ENCODE measurements around the gene RIMBP2.

Gene RIMBP2

DNA sequence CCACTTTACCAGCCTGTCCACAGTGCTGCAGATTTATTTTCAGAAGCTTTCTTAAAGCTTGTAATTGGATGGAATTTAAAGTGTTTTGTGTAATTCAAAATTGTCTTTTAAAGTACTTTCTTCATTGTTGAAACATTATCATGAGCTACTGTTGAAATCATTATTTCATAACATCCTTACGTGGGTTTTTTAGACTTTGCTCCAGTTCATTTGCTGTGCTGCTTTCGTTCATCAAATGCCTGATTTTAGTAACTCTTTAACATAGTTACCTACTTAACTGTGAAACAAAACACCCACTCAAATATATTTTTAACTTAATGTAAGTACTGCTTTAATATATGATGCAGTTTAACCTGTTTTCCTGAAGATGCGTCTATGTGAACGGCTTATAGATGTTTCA, 330.9 kb downstream of the RIMBP2 start:
- TF ChIP-seq, protein P1, sequence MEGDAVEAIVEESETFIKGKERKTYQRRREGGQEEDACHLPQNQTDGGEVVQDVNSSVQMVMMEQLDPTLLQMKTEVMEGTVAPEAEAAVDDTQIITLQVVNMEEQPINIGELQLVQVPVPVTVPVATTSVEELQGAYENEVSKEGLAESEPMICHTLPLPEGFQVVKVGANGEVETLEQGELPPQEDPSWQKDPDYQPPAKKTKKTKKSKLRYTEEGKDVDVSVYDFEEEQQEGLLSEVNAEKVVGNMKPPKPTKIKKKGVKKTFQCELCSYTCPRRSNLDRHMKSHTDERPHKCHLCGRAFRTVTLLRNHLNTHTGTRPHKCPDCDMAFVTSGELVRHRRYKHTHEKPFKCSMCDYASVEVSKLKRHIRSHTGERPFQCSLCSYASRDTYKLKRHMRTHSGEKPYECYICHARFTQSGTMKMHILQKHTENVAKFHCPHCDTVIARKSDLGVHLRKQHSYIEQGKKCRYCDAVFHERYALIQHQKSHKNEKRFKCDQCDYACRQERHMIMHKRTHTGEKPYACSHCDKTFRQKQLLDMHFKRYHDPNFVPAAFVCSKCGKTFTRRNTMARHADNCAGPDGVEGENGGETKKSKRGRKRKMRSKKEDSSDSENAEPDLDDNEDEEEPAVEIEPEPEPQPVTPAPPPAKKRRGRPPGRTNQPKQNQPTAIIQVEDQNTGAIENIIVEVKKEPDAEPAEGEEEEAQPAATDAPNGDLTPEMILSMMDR (conservative IDR thresholded peaks at IDR 0.05): no peak
- H3K27ac ChIP-seq: no peak overlapping the region

DNA sequence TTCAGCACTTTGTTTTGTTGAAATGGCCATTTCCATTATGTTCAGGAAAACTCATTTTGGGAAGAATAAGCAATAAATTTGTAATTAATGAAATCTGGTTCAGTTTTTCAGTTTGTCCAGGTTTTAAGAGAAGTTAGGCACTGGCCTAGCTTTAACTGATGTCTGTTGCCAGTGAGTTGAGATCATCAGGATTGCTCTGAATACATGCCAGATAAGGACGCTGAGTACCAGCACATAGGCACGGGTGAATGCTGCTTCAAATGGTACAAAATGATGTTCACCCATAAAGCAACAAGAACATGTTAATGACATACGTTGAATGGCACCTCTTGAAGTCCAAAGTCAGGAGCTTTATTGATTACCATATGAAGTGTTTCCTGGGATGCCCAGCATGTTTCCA, 331.9 kb downstream of the RIMBP2 start:
- TF ChIP-seq, protein P1 (conservative IDR thresholded peaks at IDR 0.05): no peak
- H3K27ac ChIP-seq: no peak overlapping the region

DNA sequence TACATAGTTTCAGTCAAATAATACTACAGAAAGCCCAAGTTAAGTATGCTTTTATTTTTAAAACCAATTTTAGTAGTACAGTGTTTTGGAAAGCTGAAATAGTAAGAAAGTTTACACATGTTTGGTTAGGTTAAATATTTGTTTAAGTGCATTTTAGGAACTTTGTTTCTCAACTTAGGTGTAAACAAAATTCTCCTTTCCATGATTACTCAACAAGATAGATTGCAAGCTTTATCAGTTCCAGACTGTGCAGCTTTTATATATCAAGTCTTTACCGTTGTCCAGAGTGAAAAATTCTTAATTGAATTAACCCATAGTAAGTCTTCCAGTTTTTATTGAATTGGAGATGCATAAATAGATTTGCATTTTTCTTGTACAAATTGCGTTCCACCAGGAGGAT, 333.3 kb downstream of the RIMBP2 start:
- no peak overlapping the region for H3K27ac ChIP-seq
- TF ChIP-seq, protein P1 (conservative IDR thresholded peaks at IDR 0.05): no peak

DNA sequence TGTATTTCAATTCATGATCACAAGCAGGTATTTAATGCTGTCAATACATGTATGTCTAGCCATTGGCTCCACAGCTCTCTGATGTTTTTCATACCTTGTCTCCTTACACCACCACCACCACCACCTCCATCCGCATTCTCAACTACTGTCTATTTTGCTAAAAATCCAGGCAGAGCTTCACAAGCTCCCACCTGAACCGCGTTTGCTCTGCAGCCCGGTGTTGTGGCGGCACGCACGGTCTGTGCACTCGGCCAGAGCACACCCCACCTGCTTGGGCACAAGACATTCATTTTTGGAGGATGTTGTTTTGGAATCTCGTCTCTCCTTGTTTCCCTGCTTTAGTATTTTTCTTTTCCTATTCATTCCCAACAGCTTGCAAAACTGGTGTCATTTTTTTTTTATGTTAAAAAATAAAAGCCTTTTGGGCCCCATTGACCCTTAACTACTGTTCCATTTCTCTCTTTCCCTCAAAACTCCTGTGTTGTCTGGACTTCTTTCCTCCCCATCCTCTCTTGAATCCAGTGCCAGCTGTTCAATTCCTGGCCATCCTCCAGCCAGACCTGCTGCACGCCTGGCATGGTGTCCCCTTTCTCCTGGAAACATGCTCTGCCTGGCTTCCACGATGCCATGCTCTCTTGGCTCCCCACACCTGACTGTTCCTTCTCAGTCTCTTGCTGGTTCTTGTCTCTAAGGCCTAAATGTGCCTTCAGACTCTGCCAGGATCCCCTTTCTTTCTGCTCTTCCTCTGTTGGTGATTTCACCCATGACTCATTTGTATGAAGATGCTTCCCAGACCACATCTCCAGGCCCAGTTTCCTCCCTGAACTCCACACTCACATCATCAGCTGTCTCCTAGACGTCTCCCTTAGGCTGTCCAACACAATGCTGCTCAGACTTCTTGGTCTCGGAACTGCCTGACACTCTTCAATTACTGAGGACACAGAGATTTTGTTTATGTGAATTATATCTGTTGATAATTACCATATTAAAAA, 340.5 kb downstream of the RIMBP2 start:
- no peak overlapping the region for H3K27ac ChIP-seq
- TF ChIP-seq, protein P1 (conservative IDR thresholded peaks at IDR 0.05): no peak

DNA sequence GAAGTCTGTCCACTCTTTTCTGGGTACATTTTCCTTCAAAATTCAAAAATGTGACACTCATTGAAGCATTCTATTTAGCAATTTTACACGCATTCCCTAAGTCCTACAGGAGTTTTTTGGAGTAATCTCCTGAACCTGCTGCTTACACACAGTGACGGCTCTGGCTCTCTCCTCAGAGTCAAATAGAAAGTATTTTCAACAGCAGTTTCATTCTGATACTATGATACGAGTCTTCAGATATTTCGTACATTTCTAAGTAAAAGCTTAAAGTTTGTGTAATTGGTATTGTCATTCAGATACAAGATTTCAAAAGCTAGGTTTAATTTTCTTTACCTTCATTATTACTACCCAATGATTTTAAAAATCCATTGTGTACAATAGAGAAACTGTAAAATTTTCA, 342.0 kb downstream of the RIMBP2 start:
- TF ChIP-seq, protein P1 (conservative IDR thresholded peaks at IDR 0.05): no peak

DNA sequence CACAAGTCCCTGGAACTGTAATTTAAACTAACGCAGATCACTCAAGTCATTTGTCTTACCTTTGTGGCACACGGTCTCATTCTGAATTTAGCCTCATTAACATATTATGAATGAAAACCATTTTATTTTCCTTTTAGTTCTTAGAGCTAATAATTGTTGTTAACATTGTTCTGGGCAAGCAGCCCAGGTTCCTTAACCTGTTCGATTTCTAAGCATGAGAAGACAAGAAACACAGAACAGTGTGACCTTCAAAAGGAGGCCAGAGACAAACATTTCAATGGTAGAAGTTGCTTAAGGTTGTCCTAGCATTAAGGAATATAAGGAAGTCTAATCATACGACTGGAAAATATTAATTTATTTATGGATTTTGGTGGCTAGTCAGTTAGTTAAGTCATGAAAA, 343.2 kb downstream of the RIMBP2 start:
- H3K27ac ChIP-seq: no peak overlapping the region
- TF ChIP-seq, protein P1 (conservative IDR thresholded peaks at IDR 0.05): no peak

More for the DNA sequence above, 342.0 kb downstream of the RIMBP2 start:
- H3K27ac ChIP-seq: no peak overlapping the region

DNA sequence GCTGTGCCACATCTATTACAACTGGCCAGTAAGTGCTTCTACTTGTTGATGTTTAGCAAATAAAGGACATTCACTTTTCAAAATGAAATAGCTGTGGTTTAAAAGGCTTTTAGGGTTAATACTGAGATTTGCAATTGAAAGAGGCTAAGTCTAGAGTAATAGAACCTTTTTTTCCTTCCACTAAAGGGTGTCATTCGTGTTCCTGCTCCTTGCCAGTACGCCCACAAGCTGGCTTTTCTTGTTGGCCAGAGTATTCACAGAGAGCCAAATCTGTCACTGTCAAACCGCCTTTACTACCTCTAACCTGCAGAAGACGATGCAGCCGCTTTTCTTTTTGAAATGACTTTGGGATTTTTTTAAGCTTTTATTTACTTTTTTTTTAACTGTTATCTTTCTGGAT, 344.8 kb downstream of the RIMBP2 start:
- TF ChIP-seq, protein P1 (conservative IDR thresholded peaks at IDR 0.05): no peak
- H3K27ac ChIP-seq: no peak overlapping the region

All from VCaP (cell line).